HG02973 (cell line): ENCODE results near the gene OR2AJ1.

Experiments used
- ATAC-seq: cut with Tn5 transposase; IDR thresholded peaks from one replicate; pipeline ENCODE4 v1.9.1; 2021; ENCODE audit warnings: moderate library complexity; ENCODE audit not compliant: unreplicated experiment

The OR2AJ1 gene, protein sequence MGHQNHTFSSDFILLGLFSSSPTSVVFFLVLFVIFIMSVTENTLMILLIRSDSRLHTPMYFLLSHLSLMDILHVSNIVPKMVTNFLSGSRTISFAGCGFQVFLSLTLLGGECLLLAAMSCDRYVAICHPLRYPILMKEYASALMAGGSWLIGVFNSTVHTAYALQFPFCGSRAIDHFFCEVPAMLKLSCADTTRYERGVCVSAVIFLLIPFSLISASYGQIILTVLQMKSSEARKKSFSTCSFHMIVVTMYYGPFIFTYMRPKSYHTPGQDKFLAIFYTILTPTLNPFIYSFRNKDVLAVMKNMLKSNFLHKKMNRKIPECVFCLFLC

DNA sequence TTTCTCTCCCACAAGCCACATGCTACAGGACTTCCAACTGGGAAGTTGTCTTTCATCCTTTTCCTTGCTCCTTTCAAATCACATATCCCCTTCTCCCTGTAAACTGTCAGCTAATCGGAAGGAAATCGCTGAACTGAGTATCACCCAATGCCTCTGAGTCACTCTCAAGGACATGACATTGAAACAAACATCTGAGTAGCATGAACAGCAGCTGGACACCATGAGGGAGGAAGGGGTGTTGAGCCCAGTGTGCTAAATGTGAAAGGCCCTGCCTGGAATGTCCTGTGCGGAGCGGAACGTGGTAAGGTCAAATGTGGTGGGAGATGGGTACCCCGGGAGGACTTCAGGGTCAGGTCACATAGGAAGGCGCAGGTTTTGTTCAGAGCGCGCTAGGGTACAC lies at the start of gene OR2AJ1:
Gene OR2AJ1, plus strand, starts transcription at position 22 of the 400 bp plus-strand sequence. CDS start 8,880 bp downstream, outside the sequence.
- no peak for ATAC-seq

DNA sequence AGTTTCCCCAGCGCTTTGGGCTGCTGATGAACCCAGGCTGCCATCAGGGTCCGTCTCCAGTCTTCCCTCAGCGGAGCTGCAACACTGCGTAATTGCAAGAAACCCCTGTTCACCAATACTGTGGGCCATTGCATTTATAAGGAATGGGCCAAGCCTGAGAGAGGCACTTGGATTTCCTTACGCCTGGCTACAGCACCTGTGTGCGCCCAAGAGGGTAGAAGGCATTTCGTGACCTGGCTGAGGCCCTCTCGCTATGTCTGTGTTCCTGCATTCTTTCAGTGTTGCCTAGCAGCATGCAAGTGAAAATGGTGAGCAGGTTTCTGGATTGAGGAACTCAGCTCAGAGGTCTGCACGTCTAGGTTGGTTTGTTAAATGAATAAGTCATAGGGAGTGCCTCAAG lies 41.3 kb upstream of the OR2AJ1 start:
- ATAC-seq = no peak

DNA sequence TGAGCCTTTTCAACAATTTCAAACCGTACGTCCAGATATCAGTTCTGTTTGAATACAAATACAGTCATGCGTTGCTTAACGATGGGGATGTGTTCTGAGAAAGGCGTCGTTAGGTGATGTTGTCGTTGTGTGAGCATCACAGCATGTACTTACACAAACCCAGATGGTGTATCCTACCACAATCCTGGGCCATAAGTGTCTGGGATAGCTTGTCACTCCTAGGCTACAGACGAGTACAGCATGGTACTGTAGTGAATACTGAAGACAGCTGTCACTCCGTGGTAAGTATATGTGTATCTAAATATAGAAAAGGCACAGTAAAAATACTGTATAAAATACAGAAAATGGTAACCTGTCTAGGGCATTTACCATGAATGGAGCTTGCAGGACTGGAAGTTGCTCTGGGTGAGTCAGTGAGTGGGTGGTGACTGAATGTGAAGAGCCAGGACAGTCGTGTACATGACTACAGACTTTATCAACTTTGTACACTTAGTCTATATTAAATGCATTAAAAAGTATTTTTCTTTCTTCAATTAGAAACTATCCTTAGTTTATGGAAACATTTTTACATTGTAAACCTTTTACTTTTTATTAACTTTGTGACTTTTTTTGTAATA lies 39.8 kb upstream of the OR2AJ1 start:
- no peak for ATAC-seq

DNA sequence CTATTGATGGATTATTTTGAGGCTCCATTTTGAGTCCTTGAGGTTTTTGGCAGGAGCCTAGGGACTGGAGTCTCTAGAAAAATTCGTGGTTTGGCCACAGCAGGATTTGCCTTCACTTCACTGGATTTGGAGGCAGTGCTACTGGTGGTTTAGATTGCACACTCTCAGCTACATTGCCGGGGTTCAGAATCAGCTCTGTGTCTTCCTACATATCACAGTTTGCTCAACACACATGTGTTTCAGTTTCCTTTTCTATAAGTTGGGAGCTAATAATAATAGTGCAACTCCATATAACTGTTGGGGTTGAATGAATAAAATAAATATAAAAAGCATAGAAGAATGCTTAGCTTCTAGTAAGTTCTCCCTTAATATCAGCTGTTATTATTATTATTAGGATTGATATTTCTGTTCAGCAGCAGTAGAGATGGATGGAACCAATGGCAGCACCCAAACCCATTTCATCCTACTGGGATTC lies 29.5 kb upstream of the OR2AJ1 start, which contains the start of gene OR2W3:
Gene OR2W3, plus strand, starts transcription at position 425 of the 475 bp plus-strand sequence. Its CDS starts 0 bp downstream, at position 425.
- no peak for ATAC-seq

DNA sequence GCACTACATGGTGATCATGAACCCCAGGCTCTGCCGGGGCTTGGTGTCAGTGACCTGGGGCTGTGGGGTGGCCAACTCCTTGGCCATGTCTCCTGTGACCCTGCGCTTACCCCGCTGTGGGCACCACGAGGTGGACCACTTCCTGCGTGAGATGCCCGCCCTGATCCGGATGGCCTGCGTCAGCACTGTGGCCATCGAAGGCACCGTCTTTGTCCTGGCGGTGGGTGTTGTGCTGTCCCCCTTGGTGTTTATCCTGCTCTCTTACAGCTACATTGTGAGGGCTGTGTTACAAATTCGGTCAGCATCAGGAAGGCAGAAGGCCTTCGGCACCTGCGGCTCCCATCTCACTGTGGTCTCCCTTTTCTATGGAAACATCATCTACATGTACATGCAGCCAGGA lies 28.7 kb upstream of the OR2AJ1 start:
- no peak for ATAC-seq

DNA sequence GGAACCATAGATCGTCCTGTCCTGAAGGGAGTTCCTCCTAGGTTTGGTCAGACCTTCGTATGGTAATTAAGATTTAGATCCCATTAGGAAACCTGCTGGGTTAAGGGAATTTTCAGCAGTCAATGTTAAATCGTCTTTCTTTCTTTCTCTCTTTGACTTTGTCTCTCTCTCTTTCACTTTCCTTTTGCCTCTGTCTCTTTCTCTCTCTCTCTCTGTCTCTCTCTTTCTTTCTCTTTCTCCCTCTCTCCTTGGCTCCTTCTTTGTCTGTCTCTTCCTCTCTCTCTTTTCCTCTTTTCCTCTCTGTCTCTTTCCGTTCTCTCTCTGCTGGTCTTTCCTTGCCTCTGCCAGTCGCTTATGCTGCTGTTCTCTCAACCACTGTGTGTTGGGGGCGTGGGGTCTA lies 20.6 kb upstream of the OR2AJ1 start:
- ATAC-seq = no peak

DNA sequence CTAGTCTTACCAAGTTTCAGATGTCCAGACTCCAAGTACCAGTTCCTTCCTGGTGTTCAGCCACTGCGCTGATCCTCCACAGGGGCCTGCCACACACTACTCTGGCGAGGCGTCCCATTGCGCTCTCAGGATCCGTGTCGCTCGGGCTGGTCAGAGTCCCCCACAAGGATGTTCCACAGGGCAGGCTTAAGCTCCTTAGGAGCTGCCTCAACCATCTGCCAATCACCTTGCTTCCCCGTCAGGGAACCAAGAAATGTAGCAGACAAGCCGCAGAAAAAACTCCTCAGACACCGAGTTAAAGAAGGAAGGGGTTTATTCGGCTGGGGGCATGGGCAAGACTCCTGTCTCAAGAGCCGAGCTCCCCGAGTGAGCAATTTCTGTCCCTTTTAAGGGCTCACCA lies 19.5 kb upstream of the OR2AJ1 start:
- no peak for ATAC-seq

DNA sequence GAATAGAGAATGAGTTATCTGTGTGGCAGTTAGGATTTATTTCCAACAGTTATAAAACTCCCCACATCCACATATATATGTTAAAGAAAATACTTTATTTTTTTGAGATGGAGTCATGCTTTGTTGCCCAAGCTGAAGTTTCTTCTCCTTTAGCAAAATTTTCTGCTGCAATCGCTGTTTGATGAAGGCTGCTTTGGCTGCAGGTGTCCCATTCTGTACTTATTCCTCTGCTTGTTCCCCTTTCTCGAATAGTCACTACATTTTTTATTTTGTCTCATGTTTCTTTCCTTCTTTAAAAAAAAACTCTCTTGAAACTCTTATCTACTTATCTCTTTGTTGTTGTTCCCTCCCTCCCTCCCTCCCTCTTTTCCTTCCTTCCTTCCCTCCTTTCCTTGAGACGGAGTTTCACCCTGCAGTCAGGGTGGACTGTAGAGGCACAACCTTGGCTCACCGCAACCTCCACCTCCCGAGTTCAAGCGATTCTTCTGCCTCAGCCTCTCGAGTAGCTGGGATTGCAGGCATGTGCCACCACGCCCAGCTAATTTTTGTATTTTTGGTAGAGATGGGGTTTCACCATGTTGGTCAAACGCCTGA lies 18.7 kb upstream of the OR2AJ1 start:
- ATAC-seq = no peak

DNA sequence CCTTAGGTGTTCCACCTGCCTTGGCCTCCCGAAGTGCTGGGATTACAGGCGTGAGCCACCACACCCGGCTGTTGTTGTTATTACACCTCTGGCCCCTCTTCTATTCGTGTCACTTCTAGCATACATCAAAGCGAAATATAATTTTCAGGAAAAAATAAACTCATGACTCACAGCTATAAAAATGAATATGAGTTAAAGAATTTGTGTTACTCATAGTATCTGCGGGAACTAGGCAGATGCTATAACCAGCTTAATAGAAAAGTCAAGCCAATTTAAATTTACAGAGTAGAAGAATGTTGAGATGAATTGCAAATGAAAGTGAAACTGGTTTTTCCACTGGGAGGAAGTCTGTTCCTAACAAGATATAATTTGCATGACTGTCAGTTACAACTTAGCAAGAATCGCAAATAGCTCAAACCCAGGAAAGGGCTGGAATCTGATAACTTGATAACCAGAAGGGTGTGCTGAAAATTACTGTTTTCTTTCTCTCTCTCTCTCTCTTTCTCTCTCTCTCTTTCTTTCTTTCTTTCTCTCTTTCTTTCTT lies 18.1 kb upstream of the OR2AJ1 start:
- ATAC-seq = peak; percentile 46

DNA sequence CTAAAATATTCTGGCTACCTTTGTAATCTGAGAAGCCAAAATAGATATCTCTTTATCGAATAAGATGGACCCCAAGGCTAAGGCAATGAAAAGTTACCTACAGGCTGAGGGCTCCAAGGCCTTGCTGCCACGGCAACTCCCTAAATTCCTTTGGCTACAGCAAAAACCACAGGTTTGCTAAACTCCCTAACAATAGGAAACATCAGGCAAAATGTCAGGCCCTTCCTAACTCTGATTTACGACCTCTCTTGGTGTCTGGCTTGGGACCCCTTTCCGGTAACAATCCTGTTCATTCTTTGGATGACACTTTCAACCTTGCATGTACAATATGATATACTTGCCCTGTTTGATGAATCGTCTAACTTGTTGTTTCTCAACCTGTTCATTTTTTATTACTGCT lies 15.9 kb upstream of the OR2AJ1 start:
- ATAC-seq = no peak

DNA sequence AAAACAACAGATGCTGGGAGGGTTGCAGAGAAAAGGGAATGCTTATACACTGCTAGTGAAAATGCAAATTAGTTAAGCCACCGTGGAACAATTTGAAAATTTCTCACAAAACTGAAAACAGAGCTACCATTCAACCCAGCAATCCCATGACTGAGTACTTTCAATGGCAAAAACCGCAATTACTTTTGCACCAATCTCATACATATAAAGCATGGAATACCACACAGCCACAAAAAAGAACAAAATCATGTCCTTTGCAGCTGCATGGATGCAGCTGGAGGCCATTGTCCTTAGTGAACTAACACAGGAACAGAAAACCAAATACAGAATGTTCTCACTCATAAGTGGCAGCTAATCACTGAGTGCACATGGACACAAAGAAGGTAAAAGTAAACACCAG lies 10.9 kb upstream of the OR2AJ1 start:
- no peak for ATAC-seq

DNA sequence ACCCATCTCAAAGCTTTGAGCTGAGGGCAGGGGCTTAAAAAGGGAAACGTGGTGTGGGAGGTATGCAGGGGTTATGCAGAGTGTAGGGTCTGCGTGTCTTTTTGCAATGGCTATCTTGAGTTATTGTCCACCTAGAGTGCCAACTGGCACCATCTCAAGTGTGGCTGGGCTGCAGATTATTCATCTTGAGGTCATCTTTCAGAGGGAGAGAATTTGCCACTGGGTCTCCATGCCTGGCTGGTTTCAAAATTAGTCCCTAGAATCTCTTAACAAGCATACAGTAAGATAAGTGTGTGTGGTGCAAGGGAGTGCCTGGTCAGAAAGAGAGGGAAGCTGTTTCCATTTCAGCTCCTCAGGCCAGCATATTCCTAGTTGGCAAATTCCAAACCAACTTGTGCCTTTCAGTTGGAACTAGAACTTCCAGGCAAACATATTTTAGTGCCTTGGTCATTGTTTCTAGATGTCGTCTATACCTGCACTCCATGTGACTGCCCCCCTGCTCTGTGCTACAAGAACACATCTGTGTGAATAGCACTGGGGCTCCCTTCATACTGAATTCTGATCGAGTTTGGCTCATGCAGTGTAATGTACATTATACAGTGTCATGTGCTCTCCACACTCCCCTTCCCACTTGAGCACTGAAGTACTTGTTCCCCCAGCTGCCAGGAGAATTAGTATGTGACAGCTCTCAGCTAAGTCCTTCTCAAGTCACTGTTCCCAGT lies 9.6 kb upstream of the OR2AJ1 start:
- ATAC-seq = no peak

DNA sequence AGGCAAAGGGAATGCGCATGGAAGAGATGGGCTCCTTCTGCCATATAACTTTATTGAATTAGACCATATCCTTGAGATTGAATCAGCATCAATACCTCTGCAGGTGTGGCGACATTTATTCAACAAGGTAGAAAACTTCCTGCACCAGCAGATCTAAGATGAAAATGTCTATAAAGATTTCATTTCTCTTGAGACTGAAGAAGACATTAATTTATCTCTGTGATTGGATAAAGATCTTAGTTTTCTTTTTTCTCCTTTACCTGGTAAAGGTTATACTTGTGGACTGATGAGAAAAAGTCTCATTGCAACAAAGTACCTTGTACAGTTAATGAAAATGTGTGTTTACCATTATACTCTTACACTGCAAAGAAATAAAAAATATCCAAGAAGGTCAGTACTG lies 4.7 kb upstream of the OR2AJ1 start, which contains the start of gene OR2T8:
Gene OR2T8, plus strand, starts transcription at position 301 of the 400 bp plus-strand sequence. CDS start 766 bp downstream, outside the sequence.
- ATAC-seq = no peak

DNA sequence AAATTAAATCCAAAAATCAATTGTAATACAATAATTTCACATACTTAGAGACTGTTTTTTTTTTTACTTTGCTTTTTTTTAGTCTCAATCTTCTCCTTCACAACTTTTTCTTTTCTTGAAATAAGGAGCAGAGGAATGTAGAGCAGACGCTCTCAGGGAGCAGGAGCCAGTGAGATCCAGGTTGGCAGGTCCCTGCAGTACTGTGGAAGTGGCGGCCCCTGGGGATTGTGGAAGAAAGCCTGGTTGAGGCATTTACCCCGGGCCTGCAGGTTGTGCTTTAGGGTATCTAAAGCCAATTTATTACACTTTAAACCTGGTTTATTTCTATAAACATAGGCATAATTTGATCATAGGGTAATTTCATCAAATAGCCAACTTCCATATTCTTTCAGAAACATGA lies 748 bp upstream of the OR2AJ1 start:
- no peak for ATAC-seq

DNA sequence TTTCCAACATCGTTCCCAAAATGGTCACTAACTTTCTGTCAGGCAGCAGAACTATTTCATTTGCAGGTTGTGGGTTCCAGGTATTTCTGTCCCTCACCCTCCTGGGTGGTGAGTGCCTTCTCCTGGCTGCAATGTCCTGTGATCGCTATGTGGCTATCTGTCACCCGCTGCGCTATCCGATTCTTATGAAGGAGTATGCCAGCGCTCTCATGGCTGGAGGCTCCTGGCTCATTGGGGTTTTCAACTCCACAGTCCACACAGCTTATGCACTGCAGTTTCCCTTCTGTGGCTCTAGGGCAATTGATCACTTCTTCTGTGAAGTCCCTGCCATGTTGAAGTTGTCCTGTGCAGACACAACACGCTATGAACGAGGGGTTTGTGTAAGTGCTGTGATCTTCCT lies 9.3 kb downstream of the OR2AJ1 start:
- no peak for ATAC-seq

DNA sequence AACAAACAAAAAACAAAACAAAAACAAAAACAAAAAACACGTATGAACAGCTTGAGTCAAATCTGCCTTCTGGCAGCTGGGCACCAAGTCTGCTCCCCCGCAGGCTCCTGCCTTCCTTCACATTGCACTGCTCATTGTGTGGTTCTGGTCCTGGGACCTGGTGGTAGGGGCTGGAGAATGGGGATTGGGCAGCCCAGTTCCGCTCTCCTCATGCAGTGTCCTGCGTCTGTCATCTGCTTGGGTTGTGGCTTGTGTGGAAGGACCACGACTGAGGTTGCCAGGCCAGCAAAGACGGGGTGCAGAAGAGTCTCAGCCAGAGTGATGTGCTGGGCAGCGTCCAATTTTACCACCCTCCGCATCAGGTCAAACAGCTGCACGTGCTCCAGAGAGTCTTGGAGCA lies 11.1 kb downstream of the OR2AJ1 start:
- no peak for ATAC-seq

DNA sequence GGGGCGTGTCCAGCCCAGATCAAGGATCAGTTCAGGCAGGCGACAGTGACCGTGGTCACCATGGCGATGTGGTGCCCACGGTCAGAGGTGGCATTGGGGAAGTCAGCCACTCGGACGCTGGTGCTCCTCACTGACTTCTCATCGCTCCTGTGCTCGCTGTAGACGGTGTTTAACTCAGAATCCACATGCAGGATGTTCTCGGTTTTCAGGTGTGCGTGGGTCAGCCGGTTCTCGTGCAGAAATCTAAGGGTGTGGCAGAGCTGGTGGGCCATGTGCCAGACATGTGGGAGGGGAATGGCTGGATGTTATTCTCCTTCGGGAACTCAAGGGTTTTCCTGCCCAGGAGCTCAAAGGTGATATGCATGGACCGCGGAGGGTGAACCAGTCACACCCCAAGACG lies 11.7 kb downstream of the OR2AJ1 start:
- ATAC-seq = no peak

DNA sequence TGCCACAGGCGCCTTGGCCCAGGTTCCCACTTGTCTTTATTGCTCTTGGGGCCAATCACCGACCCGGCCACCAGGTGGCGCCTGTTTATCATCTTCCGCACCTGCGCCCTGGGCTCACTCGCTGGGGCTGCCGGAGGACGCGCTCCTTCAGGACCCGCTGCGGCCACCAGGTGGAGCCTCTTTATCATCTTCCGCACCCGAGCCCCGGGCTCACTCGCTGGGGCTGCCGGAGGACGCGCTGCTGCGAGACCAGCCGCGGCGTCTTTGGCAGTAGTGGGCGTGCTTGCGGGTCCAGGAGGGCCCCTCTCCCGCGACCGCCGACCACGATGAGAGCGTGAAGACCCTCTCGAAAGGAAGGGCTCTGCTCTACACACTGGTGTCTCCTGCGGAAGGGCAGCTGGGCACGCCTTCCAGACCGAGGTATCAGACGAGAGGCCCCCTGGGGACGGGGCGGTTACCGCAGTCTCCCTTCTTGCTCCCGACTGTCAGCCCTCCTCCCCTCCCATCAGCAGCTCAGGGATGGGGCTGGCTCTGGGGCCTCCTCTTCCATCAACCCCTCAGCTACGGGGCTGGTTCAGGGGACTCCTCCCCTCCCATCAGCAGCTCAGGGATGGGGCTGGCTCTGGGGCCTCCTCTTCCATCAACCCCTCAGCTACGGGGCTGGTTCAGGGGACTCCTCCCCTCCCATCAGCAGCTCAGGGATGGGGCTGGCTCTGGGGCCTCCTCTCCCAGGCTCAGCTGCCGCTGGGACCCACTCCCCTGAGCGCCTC lies 12.5 kb downstream of the OR2AJ1 start:
- peak; percentile 100 for ATAC-seq

DNA sequence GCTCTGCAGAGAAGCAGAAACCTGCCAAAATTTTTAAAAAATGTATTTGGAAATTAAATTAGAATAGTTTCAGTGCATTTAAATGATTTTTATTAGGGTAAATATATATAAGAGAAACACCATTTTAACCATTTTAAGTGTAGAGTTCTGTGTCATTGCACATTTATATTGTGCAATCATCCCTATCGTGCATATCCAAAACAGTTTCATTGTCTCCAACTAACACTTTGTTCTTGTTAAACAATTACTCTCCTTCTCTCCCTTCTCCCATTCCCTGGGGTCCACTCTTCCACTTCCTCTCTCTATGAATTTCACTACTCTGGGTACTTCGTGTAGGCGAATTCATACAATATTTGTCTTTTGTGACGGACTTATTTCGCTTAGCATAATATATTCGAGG lies 17.9 kb downstream of the OR2AJ1 start:
- ATAC-seq = no peak

DNA sequence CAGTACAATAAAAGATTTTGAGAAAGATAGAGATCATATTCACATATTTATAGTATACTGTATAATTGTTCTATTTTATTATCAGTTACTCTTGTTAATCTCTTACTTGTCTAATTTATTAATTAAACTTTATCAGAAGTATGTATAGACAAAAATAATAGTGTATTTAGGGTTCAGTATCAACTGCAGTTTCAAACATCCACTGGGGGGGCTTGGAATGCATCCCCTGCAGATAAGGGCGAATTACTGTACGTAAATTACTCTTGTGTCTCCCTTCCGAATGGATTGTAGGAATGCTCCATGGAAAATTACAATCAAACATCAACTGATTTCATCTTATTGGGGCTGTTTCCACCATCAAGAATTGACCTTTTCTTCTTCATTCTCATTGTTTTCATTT lies 23.9 kb downstream of the OR2AJ1 start, which contains the start of gene OR2L8:
Gene OR2L8, plus strand, starts transcription at position 301 of the 400 bp plus-strand sequence. Its CDS starts 0 bp downstream, at position 301.
- ATAC-seq = no peak
